SK-N-MC (cell line): ENCODE results near the gene ABCB10.

Source experiments
- EZH2 ChIP-seq: fragments of 200-600 bp; sonication (generic); IDR thresholded peaks from one replicate; pipeline ENCODE4 v1.6.1; 2017; ENCODE audit warnings: antibody characterized with exemption
- POLR2AphosphoS5 ChIP-seq: IDR thresholded peaks from 2 replicates; pipeline ENCODE4 v1.6.1; 2012; ENCODE audit warnings: mild to moderate bottlenecking, low read depth, low read length, borderline replicate concordance

DNA sequence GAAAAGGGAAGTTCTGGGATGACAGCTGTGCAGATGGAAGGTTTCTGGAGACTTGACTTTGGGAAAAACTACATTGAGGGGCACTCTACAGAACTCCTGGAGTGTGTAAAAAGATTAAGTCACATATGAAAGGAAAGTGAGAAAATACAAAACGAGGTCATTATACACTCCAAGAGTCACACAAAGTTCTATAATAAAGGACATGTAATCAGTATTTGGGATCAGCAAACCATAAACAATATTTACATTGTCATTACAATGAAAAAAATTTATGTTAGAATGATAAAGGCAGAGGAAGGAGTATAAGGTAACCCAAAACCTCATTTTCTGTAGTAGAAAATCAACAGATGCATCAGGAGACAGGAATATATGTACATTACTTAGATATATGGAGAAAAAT is 73.2 kb downstream of the ABCB10 start:
- TF ChIP-seq EZH2 = no peak
- no peak for TF ChIP-seq POLR2AphosphoS5
